Subcutaneous abdominal adipose tissue (tissue), 5 donors: ENCODE results near the gene SLX9.

Experiments used
- H3K27ac ChIP-seq: one replicate; pipeline ENCODE4 v1.7.0; 2013; ENCODE audit warnings: low read depth, mild to moderate bottlenecking, inconsistent platforms, low read length, moderate library complexity
- H3K27me3 ChIP-seq, 5 donors: one replicate each; pipeline ENCODE4 v1.7.0; 2013; ENCODE audit warnings: low read length in 5 of 5, inconsistent platforms in 1 of 5; ENCODE audit not compliant: control insufficient read depth in 5 of 5, insufficient read depth in 4 of 5
- H3K36me3 ChIP-seq, 5 donors: one replicate each; pipeline ENCODE4 v1.7.0; 2013; ENCODE audit warnings: low read length in 5 of 5; ENCODE audit not compliant: control insufficient read depth in 5 of 5, insufficient read depth in 5 of 5
- H3K4me1 ChIP-seq, 5 donors: one replicate each; pipeline ENCODE4 v1.7.0; 2013; ENCODE audit warnings: low read length in 5 of 5, mild to moderate bottlenecking in 3 of 5, moderate library complexity in 1 of 5; ENCODE audit not compliant: control insufficient read depth in 5 of 5, insufficient read depth in 5 of 5
- H3K4me3 ChIP-seq, 5 donors: one replicate each; pipeline ENCODE4 v1.7.0; 2013; ENCODE audit warnings: low read length in 5 of 5, low read depth in 1 of 5
- H3K9ac ChIP-seq, 5 donors: one replicate each; pipeline ENCODE4 v1.7.0; 2013; ENCODE audit warnings: low read length in 5 of 5, mild to moderate bottlenecking in 4 of 5, moderate library complexity in 3 of 5
- H3K9me3 ChIP-seq, 5 donors: one replicate each; pipeline ENCODE4 v1.7.0; 2013; ENCODE audit warnings: low read length in 5 of 5; ENCODE audit not compliant: control insufficient read depth in 5 of 5
- donor health status: healthy.
- donor health status: healthy.
- donor health status: healthy.
- donor health status: healthy.
- donor health status: healthy.

The SLX9 gene

GRCh38 chr21:44952116-44952928 lies 12.5 kb downstream of the SLX9 start:
- Histone ChIP-seq H3K4me3 (no peak overlapping the region), H3K27me3 (no peaks in the 10 kb centered on the region), H3K9me3 (no peaks in the 10 kb centered on the region), H3K36me3 (peaks cover 0 to 43% (median 13%) of the 10 kb centered on the region in 5 donors), H3K9ac (no peak overlapping the region), H3K27ac (no peak overlapping the region), H3K4me1 (peaks cover 0 to 48% (median 21%) of the 10 kb centered on the region in 5 donors)

- H3K4me3 ChIP-seq: no peak overlapping the region
Observed at GRCh38 chr21:44952929-44953627, 13.2 kb downstream of the SLX9 start.

GRCh38 chr21:44953628-44954021 lies 13.8 kb downstream of the SLX9 start:
- Histone ChIP-seq H3K4me1 (peaks cover 0 to 49% (median 29%) of the 10 kb centered on the region in 5 donors), H3K4me3 (no peak overlapping the region), H3K9me3 (no peaks in the 10 kb centered on the region), H3K36me3 (peaks cover 0 to 41% (median 13%) of the 10 kb centered on the region in 5 donors), H3K9ac (no peak overlapping the region), H3K27me3 (no peaks in the 10 kb centered on the region), H3K27ac (no peak overlapping the region)

More at GRCh38 chr21:44952929-44953627, 13.2 kb downstream of the SLX9 start:
- no peak overlapping the region for H3K27ac ChIP-seq
- H3K9ac ChIP-seq: no peak overlapping the region
- peaks cover 0 to 49% (median 24%) of the 10 kb centered on the region in 5 donors for H3K4me1 ChIP-seq
- no peaks in the 10 kb centered on the region for H3K9me3 ChIP-seq
- peaks cover 0 to 42% (median 13%) of the 10 kb centered on the region in 5 donors for H3K36me3 ChIP-seq
- no peaks in the 10 kb centered on the region for H3K27me3 ChIP-seq

DNA sequence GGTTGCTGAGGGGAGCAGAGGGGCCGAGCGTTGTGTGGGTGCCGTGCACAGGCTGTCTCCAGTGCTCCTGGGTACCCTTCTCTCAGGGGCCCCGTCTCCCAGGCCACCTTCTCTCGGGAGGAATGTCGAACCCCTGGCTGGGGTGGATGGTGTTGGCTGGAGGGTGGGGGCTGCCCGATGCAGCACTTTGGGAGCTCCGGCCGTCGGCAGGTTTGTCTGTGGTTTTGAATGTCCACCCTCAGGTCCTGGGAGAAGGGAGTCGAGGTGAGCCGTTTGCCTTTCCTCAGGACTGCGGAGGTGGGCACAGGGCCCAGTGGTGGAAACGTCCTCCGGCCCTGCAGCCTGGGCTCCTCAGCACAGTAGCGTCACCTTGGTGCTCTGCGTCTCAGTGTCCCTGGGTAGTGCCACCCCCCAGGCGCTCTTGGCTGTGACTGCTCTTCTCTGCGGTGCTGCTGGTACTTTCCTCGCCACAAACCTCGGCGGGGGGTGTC lies 14.5 kb downstream of the SLX9 start:
- H3K4me3 ChIP-seq: no peak overlapping the region
- no peaks in the 10 kb centered on the region for H3K9me3 ChIP-seq
- H3K36me3 ChIP-seq: peaks cover 0 to 37% (median 13%) of the 10 kb centered on the region in 5 donors
- H3K27me3 ChIP-seq: no peaks in the 10 kb centered on the region
- H3K9ac ChIP-seq: no peak overlapping the region
- peaks cover 0 to 49% (median 33%) of the 10 kb centered on the region in 5 donors for H3K4me1 ChIP-seq
- no peak overlapping the region for H3K27ac ChIP-seq

GRCh38 chr21:44955141-44955797 lies 15.4 kb downstream of the SLX9 start:
- no peak overlapping the region for H3K9ac ChIP-seq
- H3K27me3 ChIP-seq: no peaks in the 10 kb centered on the region
- peaks cover 0 to 44% (median 15%) of the 10 kb centered on the region in 5 donors for H3K36me3 ChIP-seq
- H3K9me3 ChIP-seq: no peaks in the 10 kb centered on the region
- peaks cover 2 to 49% (median 34%) of the 10 kb centered on the region in 5 donors for H3K4me1 ChIP-seq
- no peak overlapping the region for H3K4me3 ChIP-seq
- H3K27ac ChIP-seq: no peak overlapping the region

GRCh38 chr21:44955798-44956175 lies 16.0 kb downstream of the SLX9 start:
- H3K4me1 ChIP-seq: peaks cover 2 to 47% (median 33%) of the 10 kb centered on the region in 5 donors
- no peak overlapping the region for H3K27ac ChIP-seq
- H3K9me3 ChIP-seq: no peaks in the 10 kb centered on the region
- no peak overlapping the region for H3K4me3 ChIP-seq
- no peaks in the 10 kb centered on the region for H3K27me3 ChIP-seq
- no peak overlapping the region for H3K9ac ChIP-seq
- peaks cover 0 to 48% (median 17%) of the 10 kb centered on the region in 5 donors for H3K36me3 ChIP-seq

GRCh38 chr21:44956356-44957046 lies 16.7 kb downstream of the SLX9 start:
- H3K4me3 ChIP-seq: no peak overlapping the region
- H3K4me1 ChIP-seq: peaks cover 2 to 43% (median 33%) of the 10 kb centered on the region in 5 donors
- H3K27me3 ChIP-seq: no peaks in the 10 kb centered on the region
- H3K27ac ChIP-seq: no peak overlapping the region
- no peaks in the 10 kb centered on the region for H3K9me3 ChIP-seq
- H3K9ac ChIP-seq: no peak overlapping the region
- peaks cover 0 to 48% (median 13%) of the 10 kb centered on the region in 5 donors for H3K36me3 ChIP-seq

DNA sequence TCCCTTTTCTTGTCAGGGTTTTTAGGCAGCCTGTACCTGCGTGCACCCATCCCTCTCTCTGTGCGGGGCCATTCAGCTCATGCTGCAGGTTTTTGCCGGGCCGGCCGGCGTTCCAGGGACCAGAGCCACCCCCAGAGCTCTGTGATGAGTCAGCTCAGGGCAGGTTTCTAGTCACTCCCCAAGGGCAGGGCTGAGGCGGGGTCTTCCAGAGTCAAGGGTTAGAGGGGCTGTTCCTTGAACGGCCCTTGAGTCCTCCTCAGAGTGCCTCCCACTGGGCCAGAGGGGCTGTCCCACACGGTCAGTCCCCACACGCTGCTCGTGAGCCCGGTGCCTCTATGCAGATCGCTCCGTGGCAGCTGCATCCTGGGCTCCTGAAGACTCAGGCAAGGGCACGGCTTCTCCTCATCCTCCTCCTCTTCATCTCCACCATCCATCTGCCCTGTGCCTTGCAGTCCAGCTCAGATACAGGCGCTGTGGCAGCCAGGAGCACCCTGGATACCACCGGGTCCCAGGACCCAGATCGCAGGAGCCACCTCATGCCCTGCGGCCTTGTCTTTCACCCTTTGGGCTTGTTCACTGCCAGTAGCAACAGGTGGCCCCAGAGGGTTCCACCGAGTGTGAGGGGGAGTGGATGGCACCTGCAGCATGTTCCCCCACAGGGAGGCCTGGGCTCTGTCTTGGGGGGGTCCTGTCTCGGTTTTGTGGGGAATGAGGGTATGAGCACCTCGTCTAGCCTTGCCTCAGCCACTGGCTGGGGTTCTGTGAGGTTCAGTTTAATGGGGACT lies 17.4 kb downstream of the SLX9 start:
- H3K36me3 ChIP-seq: peaks cover 0 to 43% (median 9%) of the 10 kb centered on the region in 5 donors
- H3K4me1 ChIP-seq: peaks cover 2 to 48% (median 33%) of the 10 kb centered on the region in 5 donors
- H3K4me3 ChIP-seq: no peak overlapping the region
- no peak overlapping the region for H3K9ac ChIP-seq
- H3K9me3 ChIP-seq: no peaks in the 10 kb centered on the region
- H3K27ac ChIP-seq: no peak overlapping the region
- no peaks in the 10 kb centered on the region for H3K27me3 ChIP-seq
